Measurements from ENCODE around the gene RBFOX2. TPM values are rescaled to one million over a fixed set of nuclear protein-coding genes. Genes with fewer than 3 reads are reported as not detected.

The RBFOX2 gene
- total and polyA plus RNA-seq, 2 donors (not counting 3 experiments of a cell fraction or from before 2014, with no cell fraction given) = 125 to 142 TPM

- Histone ChIP-seq H3K4me1 (ENCODE audit: control insufficient read depth, extremely low read depth, insufficient read depth, low read length) (no peaks in the 10 kb centered on the region), H3K79me2 (ENCODE audit: control insufficient read depth, insufficient read depth, low read length) (peaks cover 4% of the 10 kb centered on the region), H3K4me2 (ENCODE audit: insufficient read depth, low read length) (no peak overlapping the region), H3K27ac (ENCODE audit: insufficient read depth, low read depth, low read length) (no peak overlapping the region), H3K27me3 (ENCODE audit: control insufficient read depth in 2 of 2, insufficient read depth in 2 of 2, low read length in 2 of 2) (no peaks in the 10 kb centered on the region), H3K9me3 (replicated peaks; ENCODE audit: control insufficient read depth, insufficient read depth, low read length) (no peaks in the 10 kb centered on the region), H3K9me1 (replicated peaks; ENCODE audit: control insufficient read depth, extremely low read depth, insufficient read depth, low read length) (no peaks in the 10 kb centered on the region), H3K4me3 (replicated peaks in 1 of 3; ENCODE audit: insufficient read depth in 1 of 3, low read depth in 1 of 3, low read length in 3 of 3) (no peak overlapping the region), H4K20me1 (replicated peaks; ENCODE audit: control insufficient read depth, extremely low read depth, insufficient read depth, low read length) (no peaks in the 10 kb centered on the region), H3K9ac (replicated peaks; ENCODE audit: extremely low read depth, insufficient read depth, low read length) (no peak overlapping the region), H2AFZ (ENCODE audit: low read depth, low read length) (no peak overlapping the region), H3K36me3 (ENCODE audit: control insufficient read depth in 2 of 2, extremely low read depth in 1 of 2, insufficient read depth in 2 of 2, low read length in 2 of 2) (no peaks in the 10 kb centered on the region)
- FAIRE-seq (peak; percentile 33), DNase-seq (ENCODE audit: low read depth, low spot score) (no peak)
- dilution Hi-C loops (cut with MboI; ENCODE audit: extremely low pct_ligation_motif_present, low sequenced_read_pairs) = no loop called here
- POLR2A ChIA-PET = no interaction called here
- no TSS peak for BruUV-seq (replicated peaks)
- intact Hi-C loops (cut with micrococcal nuclease) = no loop called here
- TF ChIP-seq FOS (IDR thresholded peaks at IDR 0.05; ENCODE audit: borderline replicate concordance, insufficient read depth, low read length) = no peak
- TF ChIP-seq MYC (IDR thresholded peaks at IDR 0.05; ENCODE audit: low read depth, low read length) = no peak
- no peak for TF ChIP-seq GATA2 (IDR thresholded peaks at IDR 0.05; ENCODE audit: insufficient read depth, insufficient read length, low read depth, low read length)
- no peak for TF ChIP-seq JUN (IDR thresholded peaks at IDR 0.05; ENCODE audit: borderline replicate concordance, insufficient read depth, insufficient read length, low read depth)
- no peak for TF ChIP-seq CTCF (IDR thresholded peaks at IDR 0.05; ENCODE audit: extremely low read depth in 1 of 2, insufficient read depth in 1 of 2, low read depth in 1 of 2, low read length in 2 of 2)
- no peak for TF ChIP-seq EZH2 (IDR thresholded peaks at IDR 0.05; ENCODE audit: borderline replicate concordance, low read depth, low read length, severe bottlenecking)
- TF ChIP-seq POLR2A (IDR thresholded peaks at IDR 0.05; ENCODE audit: low read depth, low read length) = no peak
- TF ChIP-seq MAX (IDR thresholded peaks at IDR 0.05; ENCODE audit: insufficient read depth, insufficient read length) = no peak
- TF ChIP-seq POLR2AphosphoS5 (IDR thresholded peaks at IDR 0.05; ENCODE audit: insufficient read depth, low read depth, low read length) = no peak
- CTCF ChIA-PET = no interaction called here
These were observed 157.9 kb downstream of the RBFOX2 start for GRCh38 chr22:35870517-35871293.
